ENCODE data around the gene SLC5A12. TPM values are rescaled to one million over a fixed set of nuclear protein-coding genes. Genes with fewer than 3 reads are reported as not detected.

The SLC5A12 gene
- total and polyA plus RNA-seq, 2 of the 4 experiments (the other 2 are of a cell fraction) = not detected

GRCh38 chr11:26665946-26666345 is 55.9 kb downstream of the SLC5A12 start:
- H3K4me2 ChIP-seq (ENCODE audit: low read depth, low read length) = no peak overlapping the region
- TF ChIP-seq RCOR1 (IDR thresholded peaks at IDR 0.05; ENCODE audit: insufficient replicate concordance, low read length) = no peak
- TF ChIP-seq FOS (IDR thresholded peaks at IDR 0.05; ENCODE audit: low read depth, low read length) = no peak
- no peak for TF ChIP-seq CTCF (conservative IDR thresholded peaks at IDR 0.05; ENCODE audit: low read depth, low read length)
- TF ChIP-seq USF2 (IDR thresholded peaks at IDR 0.05; ENCODE audit: low read depth, low read length) = no peak
- TF ChIP-seq MXI1 (IDR thresholded peaks at IDR 0.05; ENCODE audit: borderline replicate concordance, low read depth, low read length) = no peak
- no peak for TF ChIP-seq SMC3 (IDR thresholded peaks at IDR 0.05; ENCODE audit: low read depth, low read length)
- TF ChIP-seq RAD21 (IDR thresholded peaks at IDR 0.05; ENCODE audit: low read length) = no peak
- H4K8ac ChIP-seq (ENCODE audit: low read depth in 2 of 2, low read length in 2 of 2) = no peak overlapping the region
- H3K9me1 ChIP-seq (ENCODE audit: insufficient read depth, low read length) = no peaks in the 10 kb centered on the region
- DNase-seq (no peak), ATAC-seq (ENCODE audit: low read depth) (no peak)
- no peak overlapping the region for H2BK20ac ChIP-seq (ENCODE audit: low read depth, low read length)
- H3K9ac ChIP-seq (ENCODE audit: low read depth, low read length) = no peak overlapping the region
- no peak overlapping the region for H3K4me3 ChIP-seq (ENCODE audit: insufficient read depth, low read depth, low read length)
- dilution Hi-C loops (cut with HindIII; ENCODE audit: low sequenced_read_pairs, unreplicated experiment) (no loop called here), intact Hi-C loops (cut with micrococcal nuclease) (no loop called here), in situ Hi-C loops (cut with MboI; ENCODE audit: low sequenced_read_pairs) (no loop called here)
- no peaks in the 10 kb centered on the region for H3K4me1 ChIP-seq (ENCODE audit: control insufficient read depth, insufficient read depth, low read length)
- no TSS peak for BruUV-seq (replicated peaks)
- H3K27ac ChIP-seq (ENCODE audit: insufficient read depth, low read length) = no peak overlapping the region
- no peak overlapping the region for H3K23ac ChIP-seq (ENCODE audit: low read depth, low read length)
- no peak overlapping the region for H2BK120ac ChIP-seq (ENCODE audit: low read depth, low read length)
- H3K27me3 ChIP-seq (ENCODE audit: control insufficient read depth, insufficient read depth, low read length) = no peaks in the 10 kb centered on the region
- WGBS, 2 experiments (ENCODE audit: extremely low coverage in 2 of 2, insufficient read length in 1 of 2) = no CpG with 5 or more reads among the region's 1 CpG
- no peak overlapping the region for H3K4ac ChIP-seq (ENCODE audit: low read depth, low read length)
- H3K79me1 ChIP-seq (ENCODE audit: low read depth in 1 of 2, low read length in 2 of 2) = no peaks in the 10 kb centered on the region
- ChIA-PET CTCF (no interaction called here), POLR2A (ENCODE audit: unreplicated experiment) (no interaction called here)
- no peak overlapping the region for H3K56ac ChIP-seq (ENCODE audit: extremely low read depth, insufficient read depth, low read length)
- no peak overlapping the region for H2BK15ac ChIP-seq (ENCODE audit: low read depth, low read length)
- no peak overlapping the region for H2AK9ac ChIP-seq (replicated peaks; ENCODE audit: low read depth, low read length, poor library complexity)
- H3K14ac ChIP-seq (replicated peaks; ENCODE audit: low read depth, low read length) = no peak overlapping the region
- H2BK5ac ChIP-seq (ENCODE audit: low read depth, low read length, poor library complexity, severe bottlenecking) = no peak overlapping the region
- no peaks in the 10 kb centered on the region for H3K36me3 ChIP-seq (ENCODE audit: control insufficient read depth, insufficient read depth, low read length)
- H2AK5ac ChIP-seq (ENCODE audit: low read depth, low read length) = no peak overlapping the region
- no peaks in the 10 kb centered on the region for H3K9me3 ChIP-seq (ENCODE audit: control insufficient read depth, insufficient read depth, low read length)
- no peak overlapping the region for H4K91ac ChIP-seq (ENCODE audit: insufficient read depth, low read depth, low read length)
- no peak overlapping the region for H2AFZ ChIP-seq (replicated peaks; ENCODE audit: low read length, poor library complexity)
- no peak overlapping the region for H3K18ac ChIP-seq (ENCODE audit: low read depth, low read length)
- H4K20me1 ChIP-seq (ENCODE audit: insufficient read depth, low read length) = no peaks in the 10 kb centered on the region
- no peak overlapping the region for H4K5ac ChIP-seq (ENCODE audit: low read depth, low read length)

Data from IMR-90 (cell line).